ENCODE data around the gene SLC13A5.

DNA sequence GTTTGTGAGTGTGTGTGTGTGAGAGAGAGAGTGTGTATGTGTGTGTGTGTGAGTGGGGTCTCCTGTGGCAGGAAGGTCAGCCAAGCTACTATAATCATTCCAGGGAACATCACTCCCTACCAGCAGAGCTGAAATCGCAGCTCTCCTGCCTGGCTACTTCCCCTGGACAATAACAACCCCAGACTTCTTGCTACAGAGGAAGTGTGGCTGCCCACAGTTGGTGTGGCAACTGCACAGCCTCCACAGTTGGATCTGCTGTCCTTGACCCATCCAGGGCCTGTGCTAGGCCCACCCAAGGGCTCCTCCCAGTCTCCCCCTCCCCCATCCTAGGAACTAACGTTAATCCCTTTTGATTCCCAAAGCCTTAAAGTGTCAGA lies 1.5 kb downstream of the SLC13A5 start:
- TF ChIP-seq, protein P1, sequence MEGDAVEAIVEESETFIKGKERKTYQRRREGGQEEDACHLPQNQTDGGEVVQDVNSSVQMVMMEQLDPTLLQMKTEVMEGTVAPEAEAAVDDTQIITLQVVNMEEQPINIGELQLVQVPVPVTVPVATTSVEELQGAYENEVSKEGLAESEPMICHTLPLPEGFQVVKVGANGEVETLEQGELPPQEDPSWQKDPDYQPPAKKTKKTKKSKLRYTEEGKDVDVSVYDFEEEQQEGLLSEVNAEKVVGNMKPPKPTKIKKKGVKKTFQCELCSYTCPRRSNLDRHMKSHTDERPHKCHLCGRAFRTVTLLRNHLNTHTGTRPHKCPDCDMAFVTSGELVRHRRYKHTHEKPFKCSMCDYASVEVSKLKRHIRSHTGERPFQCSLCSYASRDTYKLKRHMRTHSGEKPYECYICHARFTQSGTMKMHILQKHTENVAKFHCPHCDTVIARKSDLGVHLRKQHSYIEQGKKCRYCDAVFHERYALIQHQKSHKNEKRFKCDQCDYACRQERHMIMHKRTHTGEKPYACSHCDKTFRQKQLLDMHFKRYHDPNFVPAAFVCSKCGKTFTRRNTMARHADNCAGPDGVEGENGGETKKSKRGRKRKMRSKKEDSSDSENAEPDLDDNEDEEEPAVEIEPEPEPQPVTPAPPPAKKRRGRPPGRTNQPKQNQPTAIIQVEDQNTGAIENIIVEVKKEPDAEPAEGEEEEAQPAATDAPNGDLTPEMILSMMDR (conservative IDR thresholded peaks at IDR 0.05; ENCODE audit: low read depth, low read length): no peak
- TF ChIP-seq EZH2 (IDR thresholded peaks at IDR 0.05; ENCODE audit: low read length, unreplicated experiment) (no peak), EZH2phosphoT487 (IDR thresholded peaks at IDR 0.05; ENCODE audit: borderline replicate concordance, low read length) (no peak)

All from PC-3 (cell line).